OCI-LY1 (cell line): ENCODE data around the gene ZMIZ1.

ENCODE experiments used
- H2AFZ ChIP-seq: fragments of 200-600 bp; sonication (generic), shearing (Covaris generic); 2 replicates; pipeline ENCODE4 v1.6.0; 2014; ENCODE audit warnings: antibody characterized with exemption, mild to moderate bottlenecking, low read length
- H3F3A ChIP-seq: fragments of 200-600 bp; sonication (generic), shearing (Covaris generic); 2 replicates; pipeline ENCODE4 v1.6.0; 2014; ENCODE audit warnings: mild to moderate bottlenecking, antibody characterized with exemption, low read length, moderate library complexity; ENCODE audit not compliant: insufficient read depth
- H3K27ac ChIP-seq: fragments of 200-600 bp; sonication (generic); 2 replicates; pipeline ENCODE4 v1.5.1; 2014; ENCODE audit warnings: low read length, mixed run types, mild to moderate bottlenecking, low read depth; ENCODE audit not compliant: poor library complexity, severe bottlenecking
- H3K27me3 ChIP-seq: fragments of 200-600 bp; sonication (generic); 2 replicates; pipeline ENCODE4 v1.6.0; 2014; ENCODE audit warnings: antibody characterized with exemption, mild to moderate bottlenecking, low read length, moderate library complexity; ENCODE audit not compliant: insufficient read depth
- H3K36me3 ChIP-seq: fragments of 200-600 bp; sonication (generic); 2 replicates; pipeline ENCODE4 v1.6.1; 2014; ENCODE audit warnings: mild to moderate bottlenecking, antibody characterized with exemption, low read length, moderate library complexity, mixed read lengths; ENCODE audit not compliant: insufficient read depth
- H3K4me1 ChIP-seq: fragments of 200-600 bp; sonication (generic); 2 replicates; pipeline ENCODE4 v1.5.1; 2014; ENCODE audit warnings: mild to moderate bottlenecking, low read length, moderate library complexity; ENCODE audit not compliant: insufficient read depth, severe bottlenecking
- H3K4me2 ChIP-seq: fragments of 200-600 bp; sonication (generic), shearing (Covaris generic); 2 replicates; pipeline ENCODE4 v1.6.1; 2014; ENCODE audit warnings: low read length
- H3K4me3 ChIP-seq: fragments of 200-600 bp; sonication (generic); 2 replicates; pipeline ENCODE4 v1.5.1; 2014; ENCODE audit warnings: low read length, low read depth, mild to moderate bottlenecking, mixed read lengths; ENCODE audit not compliant: poor library complexity, severe bottlenecking
- H3K79me2 ChIP-seq: fragments of 200-600 bp; shearing (Covaris generic); 2 replicates; pipeline ENCODE4 v1.6.1; 2016; ENCODE audit warnings: mixed run types, low read length, mixed read lengths; ENCODE audit not compliant: insufficient read depth
- H3K9ac ChIP-seq: fragments of 200-600 bp; sonication (generic), shearing (Covaris generic); 2 replicates; pipeline ENCODE4 v1.6.1; 2014; ENCODE audit warnings: mild to moderate bottlenecking, low read length, mixed read lengths
- H3K9me2 ChIP-seq: fragments of 200-600 bp; sonication (generic), shearing (Covaris generic); 2 replicates; pipeline ENCODE4 v1.6.1; 2014; ENCODE audit warnings: low read depth, mild to moderate bottlenecking, low read length, mixed read lengths
- H3K9me3 ChIP-seq: fragments of 200-600 bp; shearing (Covaris generic); 2 replicates; pipeline ENCODE4 v1.6.1; 2014; ENCODE audit warnings: low read length, mixed read lengths
- H4K20me1 ChIP-seq: fragments of 200-600 bp; sonication (generic), shearing (Covaris generic); 2 replicates; pipeline ENCODE4 v1.6.0; 2016; ENCODE audit warnings: mild to moderate bottlenecking, low read length; ENCODE audit not compliant: insufficient read depth
- CTCF ChIP-seq: fragments of 200-600 bp; sonication (generic), shearing (Covaris generic); IDR thresholded peaks from 2 replicates; pipeline ENCODE4 v1.5.1; 2017; ENCODE audit warnings: mild to moderate bottlenecking, antibody characterized with exemption, low read length, moderate library complexity, mixed read lengths
- EZH2 ChIP-seq: fragments of 200-600 bp; sonication (generic), shearing (Covaris generic); IDR thresholded peaks from 2 replicates; pipeline ENCODE4 v1.8.0; 2017; ENCODE audit warnings: borderline replicate concordance, mixed run types, mild to moderate bottlenecking, antibody characterized with exemption, low read length, moderate library complexity, mixed read lengths

ZMIZ1 gene

GRCh38 chr10:79024296-79024695 is 44.5 kb upstream of the ZMIZ1 start:
- Histone ChIP-seq H3K9me3 (no peaks in the 10 kb centered on the region), H3K4me3 (no peak overlapping the region)

GRCh38 chr10:79024720-79025198 is 44.0 kb upstream of the ZMIZ1 start:
- Histone ChIP-seq H3K27ac (no peak overlapping the region), H3K4me2 (no peak overlapping the region), H3K4me3 (no peak overlapping the region), H3K9me2 (no peaks in the 10 kb centered on the region), H2AFZ (no peak overlapping the region), H3F3A (no peaks in the 10 kb centered on the region), H3K9ac (no peak overlapping the region), H3K79me2 (no peaks in the 10 kb centered on the region), H3K36me3 (no peaks in the 10 kb centered on the region), H3K27me3 (peaks cover 4% of the 10 kb centered on the region; the same call in 1 of the 2 replicates), H3K9me3 (no peaks in the 10 kb centered on the region), H3K4me1 (no peaks in the 10 kb centered on the region), H4K20me1 (no peaks in the 10 kb centered on the region)
- TF ChIP-seq EZH2: no peak
- no peak for TF ChIP-seq CTCF

More at GRCh38 chr10:79024296-79024695, 44.5 kb upstream of the ZMIZ1 start:
- Histone ChIP-seq H3K9ac (no peak overlapping the region), H3K4me1 (no peaks in the 10 kb centered on the region), H3K36me3 (no peaks in the 10 kb centered on the region), H3K9me2 (no peaks in the 10 kb centered on the region), H4K20me1 (no peaks in the 10 kb centered on the region), H3K4me2 (no peak overlapping the region), H3K27me3 (peaks cover 5% of the 10 kb centered on the region; the same call in 1 of the 2 replicates), H3K79me2 (no peaks in the 10 kb centered on the region), H2AFZ (no peak overlapping the region), H3K27ac (no peak overlapping the region), H3F3A (no peaks in the 10 kb centered on the region)
- TF ChIP-seq CTCF (no peak), EZH2 (no peak)

DNA sequence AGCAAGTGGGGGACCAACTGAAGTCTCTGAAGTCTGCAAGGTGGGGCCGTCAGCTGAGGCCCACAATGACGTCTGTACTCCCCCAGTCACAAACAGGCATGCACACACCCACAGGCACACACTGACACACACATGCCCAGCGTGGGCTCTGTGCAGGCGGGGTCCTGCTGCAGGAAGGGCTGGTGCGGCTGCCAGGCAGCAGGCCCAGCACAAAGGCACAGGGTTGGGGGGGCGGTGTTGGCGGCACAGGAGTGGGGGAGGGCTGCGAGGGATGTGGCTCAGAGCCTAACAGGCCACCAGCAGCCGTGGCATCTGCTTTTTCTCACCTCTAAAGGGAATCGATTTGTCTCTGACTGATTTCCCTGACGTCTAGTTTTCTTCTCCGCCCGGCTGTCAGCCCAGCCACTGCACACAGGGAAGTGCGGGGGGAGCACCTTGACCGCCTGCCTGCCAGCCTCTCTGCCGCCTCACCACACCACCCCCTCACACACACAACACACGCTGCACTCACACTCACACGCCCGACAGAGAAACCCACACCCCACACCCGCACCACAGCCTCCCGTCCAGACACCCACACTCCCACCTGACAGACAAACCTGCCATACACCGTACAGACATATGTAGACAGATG is 43.5 kb upstream of the ZMIZ1 start:
- no peaks in the 10 kb centered on the region for H3F3A ChIP-seq
- no peaks in the 10 kb centered on the region for H3K4me1 ChIP-seq
- H3K9me3 ChIP-seq: no peaks in the 10 kb centered on the region
- H3K27ac ChIP-seq: no peak overlapping the region
- H2AFZ ChIP-seq: no peak overlapping the region
- TF ChIP-seq CTCF (no peak), EZH2 (no peak)
- no peaks in the 10 kb centered on the region for H4K20me1 ChIP-seq
- H3K4me2 ChIP-seq: no peak overlapping the region
- H3K4me3 ChIP-seq: no peak overlapping the region
- H3K27me3 ChIP-seq: peaks cover 4% of the 10 kb centered on the region; the same call in 1 of the 2 replicates
- H3K79me2 ChIP-seq: no peaks in the 10 kb centered on the region
- H3K9ac ChIP-seq: no peak overlapping the region
- H3K36me3 ChIP-seq: no peaks in the 10 kb centered on the region
- H3K9me2 ChIP-seq: no peaks in the 10 kb centered on the region
